Endothelial cell of umbilical vein (primary cell): ENCODE results near the gene ZDHHC17. TPM values are rescaled to one million over a fixed set of nuclear protein-coding genes. Genes with fewer than 3 reads are reported as not detected.

ENCODE experiments used
- BruUV-seq: library from RNA; stranded (reverse); fragments of 400-500 nt; replicated peaks from 2 replicates; lab custom pipeline; 2021; lab: Mats Ljungman, UMichigan
- CTCF ChIA-PET: fragments of 300-600, 350-600 bp; sonication (Branson Sonifier 250); formaldehyde crosslinking; loops from one replicate; lab custom pipeline; 2021; ENCODE audit warnings: antibody characterized with exemption, inconsistent platforms; lab: Charles Lee
- POLR2A ChIA-PET: fragments of 300-600, 350-600 bp; sonication (Branson Sonifier 250); formaldehyde crosslinking; loops from one replicate; lab custom pipeline; 2021; ENCODE audit warnings: antibody characterized with exemption, inconsistent platforms; lab: Charles Lee
- DNase-seq: peaks from one replicate; pipeline ENCODE4 v3.0.0-alpha.2; 2011; ENCODE audit warnings: low read depth, low spot score
- FAIRE-seq: peaks from 2 replicates; lab custom pipeline; 2011; peaks lifted over from hg19 to GRCh38; lab: Jason Lieb, UNC
- H2AFZ ChIP-seq: 2 replicates; pipeline ENCODE4 v1.6.0; 2012; ENCODE audit warnings: low read depth, low read length, control low read depth, inconsistent platforms
- H3K27ac ChIP-seq: 2 replicates; pipeline ENCODE4 v1.5.1; 2011; ENCODE audit warnings: low read depth, mild to moderate bottlenecking, control low read depth, low read length, moderate library complexity; ENCODE audit not compliant: insufficient read depth
- H3K27me3 ChIP-seq, 2 experiments: 2 replicates each; pipeline versions ENCODE4 v1.6.0 to v1.6.1; 2011; ENCODE audit warnings: low read length in 2 of 2, mixed read lengths in 1 of 2; ENCODE audit not compliant: control insufficient read depth in 2 of 2, insufficient read depth in 2 of 2
- H3K36me3 ChIP-seq, 2 experiments: 2 replicates in 1 of 2; 3 replicates in 1 of 2; pipeline ENCODE4 v1.5.1; 2011; ENCODE audit warnings: low read length in 2 of 2, mild to moderate bottlenecking in 1 of 2, moderate library complexity in 1 of 2; ENCODE audit not compliant: control insufficient read depth in 2 of 2, insufficient read depth in 2 of 2; ENCODE audit errors: extremely low read depth in 1 of 2
- H3K4me1 ChIP-seq: 3 replicates; pipeline ENCODE4 v1.5.1; 2011; ENCODE audit warnings: mild to moderate bottlenecking, low read length; ENCODE audit not compliant: control insufficient read depth, insufficient read depth; ENCODE audit errors: extremely low read depth
- H3K4me2 ChIP-seq: 2 replicates; pipeline ENCODE4 v1.6.1; 2011; ENCODE audit warnings: low read length, control low read depth, mixed read lengths; ENCODE audit not compliant: insufficient read depth
- H3K4me3 ChIP-seq, 3 experiments: fragments of 200-600 bp in 1 of 3; sonication (generic), shearing (Covaris generic) in 1 of 3; replicated peaks in 1 of 3; 2 replicates each; pipeline ENCODE4 v1.5.1; 2011 to 2016; ENCODE audit warnings: control low read depth in 3 of 3, low read length in 3 of 3, mild to moderate bottlenecking in 2 of 3, inconsistent platforms in 1 of 3, low read depth in 1 of 3, moderate library complexity in 1 of 3; ENCODE audit not compliant: insufficient read depth in 1 of 3
- H3K79me2 ChIP-seq: 2 replicates; pipeline ENCODE4 v1.6.0; 2012; ENCODE audit warnings: low read length, inconsistent platforms; ENCODE audit not compliant: control insufficient read depth, insufficient read depth
- H3K9ac ChIP-seq: replicated peaks from 2 replicates; pipeline ENCODE3; 2011; ENCODE audit warnings: low read length, control low read depth; ENCODE audit not compliant: insufficient read depth; ENCODE audit errors: extremely low read depth
- H3K9me1 ChIP-seq: replicated peaks from 3 replicates; pipeline ENCODE4 v1.6.0; 2011; ENCODE audit warnings: mild to moderate bottlenecking, low read length; ENCODE audit not compliant: control insufficient read depth, insufficient read depth; ENCODE audit errors: extremely low read depth
- H3K9me3 ChIP-seq: replicated peaks from 2 replicates; pipeline ENCODE4 v1.5.1; 2012; ENCODE audit warnings: low read length, inconsistent platforms; ENCODE audit not compliant: control insufficient read depth, insufficient read depth
- H4K20me1 ChIP-seq: replicated peaks from 2 replicates; pipeline ENCODE3; 2011; ENCODE audit warnings: mild to moderate bottlenecking, low read length; ENCODE audit not compliant: control insufficient read depth, insufficient read depth; ENCODE audit errors: extremely low read depth
- EZH2 ChIP-seq: IDR thresholded peaks from 2 replicates; pipeline ENCODE4 v1.6.1; 2012; ENCODE audit warnings: borderline replicate concordance, low read depth, mild to moderate bottlenecking, moderate library complexity, low read length, inconsistent platforms; ENCODE audit not compliant: severe bottlenecking
- FOS ChIP-seq: IDR thresholded peaks from 2 replicates; pipeline ENCODE4 v1.6.1; 2011; ENCODE audit warnings: mild to moderate bottlenecking, low read length, moderate library complexity, borderline replicate concordance; ENCODE audit not compliant: insufficient read depth
- GATA2 ChIP-seq: IDR thresholded peaks from 2 replicates; pipeline ENCODE4 v1.7.0; 2011; ENCODE audit warnings: low read depth, mild to moderate bottlenecking, moderate library complexity, mixed read lengths, low read length; ENCODE audit not compliant: insufficient read length, insufficient read depth
- JUN ChIP-seq: IDR thresholded peaks from 2 replicates; pipeline ENCODE4 v1.6.1; 2011; ENCODE audit warnings: borderline replicate concordance, low read depth; ENCODE audit not compliant: insufficient read length, insufficient read depth
- MYC ChIP-seq: IDR thresholded peaks from one replicate; pipeline ENCODE4 v1.6.1; 2011; ENCODE audit warnings: mild to moderate bottlenecking, low read depth, low read length
- POLR2A ChIP-seq: IDR thresholded peaks from 2 replicates; pipeline ENCODE4 v1.6.1; 2012; ENCODE audit warnings: low read depth, mild to moderate bottlenecking, control low read depth, low read length
- POLR2AphosphoS5 ChIP-seq: IDR thresholded peaks from 2 replicates; pipeline ENCODE4 v1.6.1; 2012; ENCODE audit warnings: low read depth, mild to moderate bottlenecking, control low read depth, low read length, moderate library complexity; ENCODE audit not compliant: insufficient read depth
- dilution Hi-C: fragments of 300-500 bp; cut with MboI; formaldehyde crosslinking; loops from one replicate; pipeline ENCODE4 v1.15.0; 2019; ENCODE audit warnings: low sequenced_read_pairs; ENCODE audit not compliant: extremely low pct_ligation_motif_present
- intact Hi-C: fragments of 100-400 bp; cut with micrococcal nuclease; formaldehyde crosslinking; loops from one replicate; pipeline ENCODE4 v1.10.0; 2022
- polyA plus RNA-seq, 4 experiments: library from polyadenylated mRNA; depleted of rRNA in 3 of 4; stranded (reverse) in 3 of 4; unstranded in 1 of 4; fragments of >200 nt; gene quantifications; 2 replicates each; pipeline versions ENCODE4 v1.2.1 to v1.2.3, GENCODE V29; 2011 to 2012; ENCODE audit warnings: missing spikeins in 1 of 4
- total RNA-seq: library from RNA; stranded (reverse); gene quantifications from 2 replicates; pipeline ENCODE4 v1.2.3, GENCODE V29; 2021
- TF ChIP-seq, protein P1 (sequence below), 2 donors: IDR thresholded peaks; 1 replicate in 1 of 2; 2 replicates in 1 of 2; pipeline ENCODE4 v1.5.1; 2011; ENCODE audit warnings: low read length in 2 of 2, mild to moderate bottlenecking in 2 of 2, moderate library complexity in 2 of 2, control low read depth in 1 of 2, inconsistent platforms in 1 of 2, low read depth in 1 of 2; ENCODE audit not compliant: insufficient read depth in 1 of 2; ENCODE audit errors: extremely low read depth in 1 of 2
- TF ChIP-seq, protein P2 (sequence below): IDR thresholded peaks from 2 replicates; pipeline ENCODE4 v1.6.1; 2011; ENCODE audit not compliant: insufficient read depth, insufficient read length

The ZDHHC17 gene
- total and polyA plus RNA-seq, 2 donors (not counting 3 experiments of a cell fraction or from before 2014, with no cell fraction given) = 21.2 to 26.9 TPM

- dilution Hi-C loops = no loop called here
- H2AFZ ChIP-seq = no peak overlapping the region
- no peak for FAIRE-seq
Measured at GRCh38 chr12:76836633-76837032, 72.7 kb downstream of the ZDHHC17 start.

More at GRCh38 chr12:76836633-76837032, 72.7 kb downstream of the ZDHHC17 start:
- ChIA-PET POLR2A (no interaction called here), CTCF (interaction anchor here (0.9 to 2.0 kb wide), 2 partner anchors 16 to 174 kb away, joined by 3 to 7 read pairs; no protein-coding TSS in a partner anchor)
- Histone ChIP-seq H3K9me3 (no peaks in the 10 kb centered on the region), H3K4me2 (no peak overlapping the region), H3K9me1 (no peaks in the 10 kb centered on the region), H3K79me2 (no peaks in the 10 kb centered on the region), H3K9ac (no peak overlapping the region), H3K27me3 (no peaks in the 10 kb centered on the region), H3K27ac (no peak overlapping the region), H3K36me3 (no peaks in the 10 kb centered on the region), H3K4me3 (no peak overlapping the region), H3K4me1 (no peaks in the 10 kb centered on the region), H4K20me1 (no peaks in the 10 kb centered on the region)
- intact Hi-C loops = no loop called here
- no TSS peak for BruUV-seq
- TF ChIP-seq, protein P1, sequence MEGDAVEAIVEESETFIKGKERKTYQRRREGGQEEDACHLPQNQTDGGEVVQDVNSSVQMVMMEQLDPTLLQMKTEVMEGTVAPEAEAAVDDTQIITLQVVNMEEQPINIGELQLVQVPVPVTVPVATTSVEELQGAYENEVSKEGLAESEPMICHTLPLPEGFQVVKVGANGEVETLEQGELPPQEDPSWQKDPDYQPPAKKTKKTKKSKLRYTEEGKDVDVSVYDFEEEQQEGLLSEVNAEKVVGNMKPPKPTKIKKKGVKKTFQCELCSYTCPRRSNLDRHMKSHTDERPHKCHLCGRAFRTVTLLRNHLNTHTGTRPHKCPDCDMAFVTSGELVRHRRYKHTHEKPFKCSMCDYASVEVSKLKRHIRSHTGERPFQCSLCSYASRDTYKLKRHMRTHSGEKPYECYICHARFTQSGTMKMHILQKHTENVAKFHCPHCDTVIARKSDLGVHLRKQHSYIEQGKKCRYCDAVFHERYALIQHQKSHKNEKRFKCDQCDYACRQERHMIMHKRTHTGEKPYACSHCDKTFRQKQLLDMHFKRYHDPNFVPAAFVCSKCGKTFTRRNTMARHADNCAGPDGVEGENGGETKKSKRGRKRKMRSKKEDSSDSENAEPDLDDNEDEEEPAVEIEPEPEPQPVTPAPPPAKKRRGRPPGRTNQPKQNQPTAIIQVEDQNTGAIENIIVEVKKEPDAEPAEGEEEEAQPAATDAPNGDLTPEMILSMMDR (IDR thresholded peaks at IDR 0.05; ENCODE audit: extremely low read depth in 1 of 2, insufficient read depth in 1 of 2, low read depth in 1 of 2, low read length in 2 of 2) = no peak
- no peak for TF ChIP-seq GATA2
- TF ChIP-seq EZH2 = no peak
- TF ChIP-seq JUN = no peak
- no peak for TF ChIP-seq POLR2AphosphoS5
- TF ChIP-seq MYC = no peak
- no peak for TF ChIP-seq FOS
- TF ChIP-seq POLR2A = no peak
- TF ChIP-seq, protein P2, sequence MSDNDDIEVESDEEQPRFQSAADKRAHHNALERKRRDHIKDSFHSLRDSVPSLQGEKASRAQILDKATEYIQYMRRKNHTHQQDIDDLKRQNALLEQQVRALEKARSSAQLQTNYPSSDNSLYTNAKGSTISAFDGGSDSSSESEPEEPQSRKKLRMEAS = no peak
- no peak for DNase-seq
